Lower leg skin (tissue), 4 donors: Measurements from ENCODE around the gene HSD17B2. TPM values are rescaled to one million over a fixed set of nuclear protein-coding genes. Genes with fewer than 3 reads are reported as not detected.
A peak's percentile ranks its signal among the peaks of the same experiment; 100 is the strongest.

ENCODE experiments used
- DNase-seq, 2 donors: peaks; one replicate each; pipeline ENCODE4 v3.0.0-alpha.2; 2019; ENCODE audit warnings: low spot score in 2 of 2
- H3K4me3 ChIP-seq: fragments of 200-600 bp; sonication (generic); 2 replicates; pipeline ENCODE4 v1.5.1; 2017; ENCODE audit warnings: mild to moderate bottlenecking, low read depth; ENCODE audit not compliant: poor library complexity, severe bottlenecking
- CTCF ChIP-seq, 3 donors: fragments of 450-650 bp; IDR thresholded peaks; one replicate each; pipeline ENCODE4 v1.5.1; 2016; ENCODE audit warnings: antibody characterized with exemption in 3 of 3, mild to moderate bottlenecking in 3 of 3, moderate library complexity in 2 of 3
- POLR2A ChIP-seq, 2 donors: fragments of 450-650 bp; IDR thresholded peaks; one replicate each; pipeline ENCODE4 v1.6.1; 2016 to 2017; ENCODE audit warnings: antibody characterized with exemption in 2 of 2, mild to moderate bottlenecking in 1 of 2, moderate library complexity in 1 of 2
- WGBS, 2 donors: methylation state at CpG; one replicate each; pipeline ENCODE4 v1.1.5; 2018; 5-methylcytosine and 5-hydroxymethylcytosine counted together
- intact Hi-C: fragments of 100-400 bp; cut with DNase I; formaldehyde crosslinking; loops from one replicate; pipeline ENCODE4 v1.15.0; 2023; ENCODE audit warnings: low total_unique reads
- total RNA-seq, 4 donors: library from RNA; depleted of rRNA; stranded (reverse); fragments of >200 nt; gene quantifications; one replicate each; pipeline ENCODE4 v1.1.0, GENCODE V29; 2016

HSD17B2 gene
- total RNA-seq, 4 donors from 2014 or later = 3.0 to 6.0 (median 5.2) TPM; not detected in 1

DNA sequence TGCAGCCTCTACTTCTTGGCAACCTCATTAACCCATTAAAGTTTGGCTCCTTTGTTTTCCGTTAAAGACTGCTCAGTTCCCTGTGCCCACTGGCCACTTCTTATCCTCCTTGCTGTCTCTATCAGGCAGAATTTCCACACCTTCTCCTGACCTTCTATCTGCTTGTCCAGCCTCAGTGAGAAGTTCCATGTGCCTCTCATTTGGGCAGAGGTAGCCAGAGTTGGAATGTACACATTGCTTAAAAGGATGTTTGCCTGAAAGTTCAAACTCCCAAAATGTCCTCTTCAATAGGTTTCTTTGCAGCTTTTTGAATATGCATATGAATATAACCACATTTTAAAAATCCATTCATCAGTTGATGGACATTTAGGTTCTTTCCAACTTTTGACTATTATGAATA, 47.0 kb downstream of the HSD17B2 start:
- no peak for DNase-seq
- no peak for TF ChIP-seq POLR2A (IDR thresholded peaks at IDR 0.05)
- no peak for TF ChIP-seq CTCF (IDR thresholded peaks at IDR 0.05)
- H3K4me3 ChIP-seq = no peak overlapping the region
- intact Hi-C loops = no loop called here
- 94 to 95% methylated on average over 1 of the region's 1 CpG for WGBS, 2 donors

- TF ChIP-seq POLR2A (IDR thresholded peaks at IDR 0.05) = no peak
- peak in 1 of 3 donors; percentile 98 for TF ChIP-seq CTCF (IDR thresholded peaks at IDR 0.05)
- WGBS, 2 donors = 86 to 89% methylated on average over 2 of the region's 2 CpGs
- intact Hi-C loops = no loop called here
- H3K4me3 ChIP-seq = no peak overlapping the region
- DNase-seq = no peak
Observed at GRCh38 chr16:82082543-82083244, 47.6 kb downstream of the HSD17B2 start.

- H3K4me3 ChIP-seq = no peak overlapping the region
- TF ChIP-seq CTCF (IDR thresholded peaks at IDR 0.05) (no peak), POLR2A (IDR thresholded peaks at IDR 0.05) (no peak)
- intact Hi-C loops = no loop called here
- WGBS, 2 donors = 95% methylated on average over 6 of the region's 6 CpGs
- DNase-seq = peak in 1 of 2 donors; percentile 17
Observed at GRCh38 chr16:82083710-82084353, 48.8 kb downstream of the HSD17B2 start.

- H3K4me3 ChIP-seq = no peak overlapping the region
- no peak for DNase-seq
- WGBS, 2 donors = 66 to 70% methylated on average over 2 of the region's 2 CpGs
- intact Hi-C loops = no loop called here
- no peak for TF ChIP-seq POLR2A (IDR thresholded peaks at IDR 0.05)
- no peak for TF ChIP-seq CTCF (IDR thresholded peaks at IDR 0.05)
Observed at GRCh38 chr16:82085011-82085779, 50.1 kb downstream of the HSD17B2 start.

GRCh38 chr16:82088483-82088882, 53.4 kb downstream of the HSD17B2 start:
- intact Hi-C loops = no loop called here
- no peak for DNase-seq
- no peak overlapping the region for H3K4me3 ChIP-seq
- 44 to 60% methylated on average over 4 of the region's 4 CpGs for WGBS, 2 donors
- no peak for TF ChIP-seq POLR2A (IDR thresholded peaks at IDR 0.05)
- TF ChIP-seq CTCF (IDR thresholded peaks at IDR 0.05) = no peak
